Endothelial cell of umbilical vein (primary cell): ENCODE measurements around the gene PNMA1. TPM values are rescaled to one million over a fixed set of nuclear protein-coding genes. Genes with fewer than 3 reads are reported as not detected.

Experiments used
- BruUV-seq: library from RNA; stranded (reverse); fragments of 400-500 nt; replicated peaks from 2 replicates; lab custom pipeline; 2021; lab: Mats Ljungman, UMichigan
- CTCF ChIA-PET: fragments of 300-600, 350-600 bp; sonication (Branson Sonifier 250); formaldehyde crosslinking; loops from one replicate; lab custom pipeline; 2021; ENCODE audit warnings: antibody characterized with exemption, inconsistent platforms; lab: Charles Lee
- POLR2A ChIA-PET: fragments of 300-600, 350-600 bp; sonication (Branson Sonifier 250); formaldehyde crosslinking; loops from one replicate; lab custom pipeline; 2021; ENCODE audit warnings: antibody characterized with exemption, inconsistent platforms; lab: Charles Lee
- DNase-seq: peaks from one replicate; pipeline ENCODE4 v3.0.0-alpha.2; 2011; ENCODE audit warnings: low read depth, low spot score
- FAIRE-seq: peaks from 2 replicates; lab custom pipeline; 2011; peaks lifted over from hg19 to GRCh38; lab: Jason Lieb, UNC
- H2AFZ ChIP-seq: 2 replicates; pipeline ENCODE4 v1.6.0; 2012; ENCODE audit warnings: low read depth, low read length, control low read depth, inconsistent platforms
- H3K27ac ChIP-seq: 2 replicates; pipeline ENCODE4 v1.5.1; 2011; ENCODE audit warnings: low read depth, mild to moderate bottlenecking, control low read depth, low read length, moderate library complexity; ENCODE audit not compliant: insufficient read depth
- H3K27me3 ChIP-seq, 2 experiments: 2 replicates each; pipeline versions ENCODE4 v1.6.0 to v1.6.1; 2011; ENCODE audit warnings: low read length in 2 of 2, mixed read lengths in 1 of 2; ENCODE audit not compliant: control insufficient read depth in 2 of 2, insufficient read depth in 2 of 2
- H3K36me3 ChIP-seq, 2 experiments: 2 replicates in 1 of 2; 3 replicates in 1 of 2; pipeline ENCODE4 v1.5.1; 2011; ENCODE audit warnings: low read length in 2 of 2, mild to moderate bottlenecking in 1 of 2, moderate library complexity in 1 of 2; ENCODE audit not compliant: control insufficient read depth in 2 of 2, insufficient read depth in 2 of 2; ENCODE audit errors: extremely low read depth in 1 of 2
- H3K4me1 ChIP-seq: 3 replicates; pipeline ENCODE4 v1.5.1; 2011; ENCODE audit warnings: mild to moderate bottlenecking, low read length; ENCODE audit not compliant: control insufficient read depth, insufficient read depth; ENCODE audit errors: extremely low read depth
- H3K4me2 ChIP-seq: 2 replicates; pipeline ENCODE4 v1.6.1; 2011; ENCODE audit warnings: low read length, control low read depth, mixed read lengths; ENCODE audit not compliant: insufficient read depth
- H3K4me3 ChIP-seq, 3 experiments: fragments of 200-600 bp in 1 of 3; sonication (generic), shearing (Covaris generic) in 1 of 3; replicated peaks in 1 of 3; 2 replicates each; pipeline ENCODE4 v1.5.1; 2011 to 2016; ENCODE audit warnings: control low read depth in 3 of 3, low read length in 3 of 3, mild to moderate bottlenecking in 2 of 3, inconsistent platforms in 1 of 3, low read depth in 1 of 3, moderate library complexity in 1 of 3; ENCODE audit not compliant: insufficient read depth in 1 of 3
- H3K79me2 ChIP-seq: 2 replicates; pipeline ENCODE4 v1.6.0; 2012; ENCODE audit warnings: low read length, inconsistent platforms; ENCODE audit not compliant: control insufficient read depth, insufficient read depth
- H3K9ac ChIP-seq: replicated peaks from 2 replicates; pipeline ENCODE3; 2011; ENCODE audit warnings: low read length, control low read depth; ENCODE audit not compliant: insufficient read depth; ENCODE audit errors: extremely low read depth
- H3K9me1 ChIP-seq: replicated peaks from 3 replicates; pipeline ENCODE4 v1.6.0; 2011; ENCODE audit warnings: mild to moderate bottlenecking, low read length; ENCODE audit not compliant: control insufficient read depth, insufficient read depth; ENCODE audit errors: extremely low read depth
- H3K9me3 ChIP-seq: replicated peaks from 2 replicates; pipeline ENCODE4 v1.5.1; 2012; ENCODE audit warnings: low read length, inconsistent platforms; ENCODE audit not compliant: control insufficient read depth, insufficient read depth
- H4K20me1 ChIP-seq: replicated peaks from 2 replicates; pipeline ENCODE3; 2011; ENCODE audit warnings: mild to moderate bottlenecking, low read length; ENCODE audit not compliant: control insufficient read depth, insufficient read depth; ENCODE audit errors: extremely low read depth
- EZH2 ChIP-seq: IDR thresholded peaks from 2 replicates; pipeline ENCODE4 v1.6.1; 2012; ENCODE audit warnings: borderline replicate concordance, low read depth, mild to moderate bottlenecking, moderate library complexity, low read length, inconsistent platforms; ENCODE audit not compliant: severe bottlenecking
- FOS ChIP-seq: IDR thresholded peaks from 2 replicates; pipeline ENCODE4 v1.6.1; 2011; ENCODE audit warnings: mild to moderate bottlenecking, low read length, moderate library complexity, borderline replicate concordance; ENCODE audit not compliant: insufficient read depth
- GATA2 ChIP-seq: IDR thresholded peaks from 2 replicates; pipeline ENCODE4 v1.7.0; 2011; ENCODE audit warnings: low read depth, mild to moderate bottlenecking, moderate library complexity, mixed read lengths, low read length; ENCODE audit not compliant: insufficient read length, insufficient read depth
- JUN ChIP-seq: IDR thresholded peaks from 2 replicates; pipeline ENCODE4 v1.6.1; 2011; ENCODE audit warnings: borderline replicate concordance, low read depth; ENCODE audit not compliant: insufficient read length, insufficient read depth
- MYC ChIP-seq: IDR thresholded peaks from one replicate; pipeline ENCODE4 v1.6.1; 2011; ENCODE audit warnings: mild to moderate bottlenecking, low read depth, low read length
- POLR2A ChIP-seq: IDR thresholded peaks from 2 replicates; pipeline ENCODE4 v1.6.1; 2012; ENCODE audit warnings: low read depth, mild to moderate bottlenecking, control low read depth, low read length
- POLR2AphosphoS5 ChIP-seq: IDR thresholded peaks from 2 replicates; pipeline ENCODE4 v1.6.1; 2012; ENCODE audit warnings: low read depth, mild to moderate bottlenecking, control low read depth, low read length, moderate library complexity; ENCODE audit not compliant: insufficient read depth
- dilution Hi-C: fragments of 300-500 bp; cut with MboI; formaldehyde crosslinking; loops from one replicate; pipeline ENCODE4 v1.15.0; 2019; ENCODE audit warnings: low sequenced_read_pairs; ENCODE audit not compliant: extremely low pct_ligation_motif_present
- intact Hi-C: fragments of 100-400 bp; cut with micrococcal nuclease; formaldehyde crosslinking; loops from one replicate; pipeline ENCODE4 v1.10.0; 2022
- polyA plus RNA-seq, 4 experiments: library from polyadenylated mRNA; depleted of rRNA in 3 of 4; stranded (reverse) in 3 of 4; unstranded in 1 of 4; fragments of >200 nt; gene quantifications; 2 replicates each; pipeline versions ENCODE4 v1.2.1 to v1.2.3, GENCODE V29; 2011 to 2012; ENCODE audit warnings: missing spikeins in 1 of 4
- total RNA-seq: library from RNA; stranded (reverse); gene quantifications from 2 replicates; pipeline ENCODE4 v1.2.3, GENCODE V29; 2021
- TF ChIP-seq, protein P1 (sequence below), 2 donors: IDR thresholded peaks; 1 replicate in 1 of 2; 2 replicates in 1 of 2; pipeline ENCODE4 v1.5.1; 2011; ENCODE audit warnings: low read length in 2 of 2, mild to moderate bottlenecking in 2 of 2, moderate library complexity in 2 of 2, control low read depth in 1 of 2, inconsistent platforms in 1 of 2, low read depth in 1 of 2; ENCODE audit not compliant: insufficient read depth in 1 of 2; ENCODE audit errors: extremely low read depth in 1 of 2
- TF ChIP-seq, protein P2 (sequence below): IDR thresholded peaks from 2 replicates; pipeline ENCODE4 v1.6.1; 2011; ENCODE audit not compliant: insufficient read depth, insufficient read length

PNMA1 gene
- total and polyA plus RNA-seq, 2 donors (not counting 3 experiments of a cell fraction or from before 2014, with no cell fraction given) = 29.8 to 82.6 TPM

DNA sequence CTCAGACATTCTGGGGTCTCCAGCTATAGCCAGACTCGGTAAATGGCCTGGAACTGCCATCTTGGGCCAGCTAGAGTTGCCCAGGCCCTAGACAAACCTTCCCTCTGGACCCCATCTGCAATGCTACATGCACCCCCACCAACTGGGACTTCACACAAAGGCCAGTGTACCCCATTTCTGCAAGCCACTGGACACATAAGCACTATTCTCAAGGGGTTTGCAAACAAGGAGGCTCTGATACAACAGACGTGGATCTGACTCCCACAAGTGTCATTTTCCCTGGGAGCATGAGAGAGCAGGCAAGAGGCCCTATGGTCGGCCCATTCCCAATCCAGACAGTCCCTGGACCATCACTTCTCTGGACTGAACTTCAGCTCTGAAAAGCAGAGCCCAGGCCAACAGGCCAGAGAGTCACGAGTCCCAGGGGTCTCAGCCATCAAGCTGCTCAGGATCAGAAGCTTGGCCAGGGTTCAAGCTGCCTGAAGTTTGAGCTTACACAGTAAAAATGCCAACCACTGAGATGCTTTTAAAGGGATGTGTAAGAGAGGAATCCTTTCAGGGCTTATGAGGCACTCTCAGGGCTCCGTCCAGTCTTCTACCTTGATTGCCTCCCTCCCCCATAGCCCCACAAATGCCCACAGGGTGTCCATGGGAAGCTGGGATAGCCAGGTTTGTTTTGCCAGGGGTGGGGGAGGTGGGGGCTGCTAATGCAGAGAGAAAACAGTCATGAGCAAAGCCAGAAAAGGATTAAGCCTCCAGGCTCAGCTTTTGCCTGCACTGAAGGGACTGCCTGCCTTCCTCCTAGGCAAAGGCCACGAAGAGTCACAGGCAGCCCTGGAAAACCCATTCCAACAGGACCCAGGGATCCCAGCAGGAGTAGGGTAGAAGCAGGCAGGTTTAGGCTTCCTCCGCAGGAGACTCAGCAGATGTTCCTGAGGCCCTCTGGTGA, 31.7 kb upstream of the PNMA1 start:
- Histone ChIP-seq H3K27ac (peak overlapping the region; percentile 96), H3K27me3 (no peaks in the 10 kb centered on the region), H3K36me3 (no peaks in the 10 kb centered on the region), H3K9me1 (no peaks in the 10 kb centered on the region), H3K79me2 (peaks cover 95% of the 10 kb centered on the region), H3K4me2 (no peak overlapping the region), H4K20me1 (no peaks in the 10 kb centered on the region), H2AFZ (no peak overlapping the region), H3K9ac (no peak overlapping the region), H3K9me3 (no peaks in the 10 kb centered on the region), H3K4me3 (no peak overlapping the region), H3K4me1 (peaks cover 80% of the 10 kb centered on the region)
- CTCF ChIA-PET = interaction anchor here (0.6 to 8.9 kb wide), 5 partner anchors 12 to 103 kb away, joined by 3 to 91 read pairs (median 3); a partner anchor contains a TSS
- intact Hi-C loops = no loop called here
- dilution Hi-C loops = no loop called here
- POLR2A ChIA-PET = interaction anchor here (0.5 to 0.6 kb wide), 2 partner anchors 33 to 84 kb away, joined by 5 to 6 read pairs; no protein-coding TSS in a partner anchor
- FAIRE-seq (peak; percentile 72), DNase-seq (no peak)
- no peak for TF ChIP-seq FOS
- TF ChIP-seq, protein P1, sequence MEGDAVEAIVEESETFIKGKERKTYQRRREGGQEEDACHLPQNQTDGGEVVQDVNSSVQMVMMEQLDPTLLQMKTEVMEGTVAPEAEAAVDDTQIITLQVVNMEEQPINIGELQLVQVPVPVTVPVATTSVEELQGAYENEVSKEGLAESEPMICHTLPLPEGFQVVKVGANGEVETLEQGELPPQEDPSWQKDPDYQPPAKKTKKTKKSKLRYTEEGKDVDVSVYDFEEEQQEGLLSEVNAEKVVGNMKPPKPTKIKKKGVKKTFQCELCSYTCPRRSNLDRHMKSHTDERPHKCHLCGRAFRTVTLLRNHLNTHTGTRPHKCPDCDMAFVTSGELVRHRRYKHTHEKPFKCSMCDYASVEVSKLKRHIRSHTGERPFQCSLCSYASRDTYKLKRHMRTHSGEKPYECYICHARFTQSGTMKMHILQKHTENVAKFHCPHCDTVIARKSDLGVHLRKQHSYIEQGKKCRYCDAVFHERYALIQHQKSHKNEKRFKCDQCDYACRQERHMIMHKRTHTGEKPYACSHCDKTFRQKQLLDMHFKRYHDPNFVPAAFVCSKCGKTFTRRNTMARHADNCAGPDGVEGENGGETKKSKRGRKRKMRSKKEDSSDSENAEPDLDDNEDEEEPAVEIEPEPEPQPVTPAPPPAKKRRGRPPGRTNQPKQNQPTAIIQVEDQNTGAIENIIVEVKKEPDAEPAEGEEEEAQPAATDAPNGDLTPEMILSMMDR (IDR thresholded peaks at IDR 0.05; ENCODE audit: extremely low read depth in 1 of 2, insufficient read depth in 1 of 2, low read depth in 1 of 2, low read length in 2 of 2) = no peak
- TF ChIP-seq, protein P2, sequence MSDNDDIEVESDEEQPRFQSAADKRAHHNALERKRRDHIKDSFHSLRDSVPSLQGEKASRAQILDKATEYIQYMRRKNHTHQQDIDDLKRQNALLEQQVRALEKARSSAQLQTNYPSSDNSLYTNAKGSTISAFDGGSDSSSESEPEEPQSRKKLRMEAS = no peak
- no peak for TF ChIP-seq POLR2A
- no peak for TF ChIP-seq MYC
- TF ChIP-seq POLR2AphosphoS5 = no peak
- no peak for TF ChIP-seq JUN
- TF ChIP-seq GATA2 = no peak
- TF ChIP-seq EZH2 = no peak
- no TSS peak for BruUV-seq
